Measurements from ENCODE around the gene KIF4B. TPM values are rescaled to one million over a fixed set of nuclear protein-coding genes. Genes with fewer than 3 reads are reported as not detected.

Gene KIF4B
- total and polyA plus RNA-seq, 2 of the 8 experiments (the other 6 are each of a cell fraction or from before 2014, with no cell fraction given): 0.02 to 0.15 TPM

DNA sequence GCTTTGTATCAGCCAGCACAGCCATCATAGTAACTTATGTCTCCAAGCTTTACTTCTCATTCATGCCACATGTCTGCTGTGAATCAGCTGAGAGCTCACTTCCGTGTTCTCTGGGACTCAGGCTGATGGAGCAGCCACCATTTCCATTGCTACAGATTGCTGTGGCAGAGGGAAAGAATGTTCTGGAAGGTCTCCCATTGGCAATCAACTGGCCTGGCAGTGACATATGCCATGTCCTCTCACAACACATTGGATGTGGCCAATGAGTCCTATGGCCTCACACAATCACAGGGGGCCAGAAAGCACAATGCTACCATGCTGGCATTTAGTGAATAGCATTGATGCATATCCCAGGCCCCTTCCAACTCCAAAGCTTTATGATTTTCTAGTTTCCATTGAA is 44.1 kb downstream of the KIF4B start:
- no peak overlapping the region for H3K56ac ChIP-seq (replicated peaks; ENCODE audit: insufficient read length, low read depth, low read length)
- no peak overlapping the region for H3K23ac ChIP-seq (ENCODE audit: insufficient read length)
- DNase-seq (ENCODE audit: low read depth in 1 of 2, low spot score in 2 of 2) (no peak), FAIRE-seq (no peak)
- no peak overlapping the region for H2BK20ac ChIP-seq (ENCODE audit: low read length)
- no peaks in the 10 kb centered on the region for H3K36me3 ChIP-seq (ENCODE audit: control insufficient read depth in 2 of 4, insufficient read depth in 4 of 4, low read length in 3 of 4)
- H4K91ac ChIP-seq (replicated peaks; ENCODE audit: insufficient read length, low read length): no peak overlapping the region
- WGBS, 2 experiments (ENCODE audit: extremely low coverage in 1 of 2, insufficient coverage in 1 of 2, insufficient read length in 1 of 2, insufficient replicate concordance in 2 of 2, low coverage in 1 of 2, low lambda C conversion rate in 2 of 2, missing lambda C conversion rate in 1 of 2): 88% methylated on average over 1 of the region's 1 CpG; no CpG with 5 or more reads in 1 of the 2 experiments
- H3K18ac ChIP-seq (ENCODE audit: extremely low read depth, low read length): no peak overlapping the region
- no peaks in the 10 kb centered on the region for H3K79me2 ChIP-seq (ENCODE audit: control insufficient read depth in 1 of 2, insufficient read depth in 2 of 2, low read length in 2 of 2)
- no peak overlapping the region for H3K4me2 ChIP-seq (ENCODE audit: insufficient read depth in 1 of 2, low read depth in 2 of 2, low read length in 2 of 2)
- H3K9ac ChIP-seq (replicated peaks in 1 of 4; ENCODE audit: extremely low read depth in 1 of 4, low read depth in 3 of 4, low read length in 3 of 4): no peak overlapping the region
- H3K4me1 ChIP-seq (replicated peaks in 1 of 4; ENCODE audit: control insufficient read depth in 3 of 4, insufficient read depth in 4 of 4, low read length in 3 of 4): peaks cover 0 to 9% (median 5%) of the 10 kb centered on the region in 4 experiments; a peak in 3 of 7 replicates
- no peaks in the 10 kb centered on the region for H3K79me1 ChIP-seq (ENCODE audit: low read depth, low read length)
- POLR2A ChIA-PET (ENCODE audit: partially characterized antibody): no interaction called here
- H3K4me3 ChIP-seq (ENCODE audit: extremely low read depth in 1 of 4, insufficient read depth in 2 of 4, low read depth in 3 of 4, low read length in 4 of 4): no peak overlapping the region
- no peak overlapping the region for H2AFZ ChIP-seq (ENCODE audit: low read length)
- H3K14ac ChIP-seq (ENCODE audit: insufficient read length): no peak overlapping the region
- no peaks in the 10 kb centered on the region for H4K20me1 ChIP-seq (replicated peaks in 1 of 2; ENCODE audit: control insufficient read depth in 1 of 2, insufficient read depth in 2 of 2, low read length in 2 of 2)
- no peaks in the 10 kb centered on the region for H3K9me3 ChIP-seq (ENCODE audit: insufficient read depth in 2 of 2, low read depth in 1 of 2, low read length in 1 of 2)
- no peak overlapping the region for H4K8ac ChIP-seq (ENCODE audit: extremely low read depth, insufficient read depth, low read length)
- H2BK15ac ChIP-seq (ENCODE audit: low read length): no peak overlapping the region
- no peak overlapping the region for H3K27ac ChIP-seq (ENCODE audit: low read depth, low read length)
- H2BK12ac ChIP-seq (ENCODE audit: low read depth, low read length): no peak overlapping the region
- H2AK5ac ChIP-seq (ENCODE audit: low read depth, low read length): no peak overlapping the region
- no peaks in the 10 kb centered on the region for H3K23me2 ChIP-seq (ENCODE audit: low read depth, low read length)
- no peaks in the 10 kb centered on the region for H3K27me3 ChIP-seq (replicated peaks in 1 of 4; ENCODE audit: control insufficient read depth in 3 of 4, extremely low read depth in 1 of 4, insufficient read depth in 3 of 4, low read length in 3 of 4)
- CTCF ChIA-PET (ENCODE audit: partially characterized antibody): interaction anchor here (1.2 kb wide), 1 partner anchor 9 kb away, joined by 4 read pairs; no protein-coding TSS in a partner anchor
- H3K4ac ChIP-seq (replicated peaks; ENCODE audit: insufficient read length, low read depth, low read length): no peak overlapping the region
- H4K5ac ChIP-seq (ENCODE audit: insufficient read length, low read depth, low read length): no peak overlapping the region
- H2BK120ac ChIP-seq (replicated peaks; ENCODE audit: low read depth, low read length): no peak overlapping the region
- H2BK5ac ChIP-seq (ENCODE audit: low read depth, low read length): no peak overlapping the region
- TF ChIP-seq CBX8 (IDR thresholded peaks at IDR 0.05; ENCODE audit: borderline replicate concordance, low read depth, low read length) (no peak), SIRT6 (IDR thresholded peaks at IDR 0.05; ENCODE audit: low read length) (no peak), EP300 (IDR thresholded peaks at IDR 0.05; ENCODE audit: borderline replicate concordance in 1 of 2, low read depth in 2 of 2, low read length in 2 of 2) (no peak), BCL11A (IDR thresholded peaks at IDR 0.05; ENCODE audit: low read depth in 2 of 2, low read length in 2 of 2) (no peak), MAFK (IDR thresholded peaks at IDR 0.05; ENCODE audit: low read depth, low read length) (no peak), RBBP5 (IDR thresholded peaks at IDR 0.05; ENCODE audit: borderline replicate concordance, low read depth, low read length) (no peak), E2F6 (IDR thresholded peaks at IDR 0.05) (no peak), CHD2 (IDR thresholded peaks at IDR 0.05; ENCODE audit: low read length) (no peak), ZNF274 (IDR thresholded peaks at IDR 0.05; ENCODE audit: borderline replicate concordance, extremely low read depth, low read length) (no peak), SP4 (IDR thresholded peaks at IDR 0.05; ENCODE audit: low read length) (no peak), BRCA1 (IDR thresholded peaks at IDR 0.05; ENCODE audit: low read depth, low read length) (no peak), RNF2 (IDR thresholded peaks at IDR 0.05; ENCODE audit: borderline replicate concordance, low read depth, low read length, missing control alignments, poor library complexity, severe bottlenecking) (no peak), SUZ12 (IDR thresholded peaks at IDR 0.05; ENCODE audit: low read length) (no peak)
- TF ChIP-seq, protein P1, sequence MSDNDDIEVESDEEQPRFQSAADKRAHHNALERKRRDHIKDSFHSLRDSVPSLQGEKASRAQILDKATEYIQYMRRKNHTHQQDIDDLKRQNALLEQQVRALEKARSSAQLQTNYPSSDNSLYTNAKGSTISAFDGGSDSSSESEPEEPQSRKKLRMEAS (IDR thresholded peaks at IDR 0.05): no peak

Data from H1 (cell line).